Suprapubic skin (tissue), 4 donors: Measurements from ENCODE around the gene ARSG. TPM values are rescaled to one million over a fixed set of nuclear protein-coding genes. Genes with fewer than 3 reads are reported as not detected.

Source experiments
- DNase-seq, 2 donors: peaks; one replicate each; pipeline ENCODE4 v3.0.0-alpha.2; 2019; ENCODE audit warnings: low spot score in 2 of 2
- H3K27ac ChIP-seq: fragments of 200-600 bp; sonication (generic); one replicate; pipeline ENCODE4 v1.5.1; 2019
- H3K27me3 ChIP-seq: fragments of 200-600 bp; sonication (generic); one replicate; pipeline ENCODE4 v1.5.1; 2019
- H3K36me3 ChIP-seq: fragments of 200-600 bp; sonication (generic); one replicate; pipeline ENCODE4 v1.5.1; 2019
- H3K4me1 ChIP-seq: fragments of 200-600 bp; sonication (generic); one replicate; pipeline ENCODE4 v1.5.1; 2019
- H3K4me3 ChIP-seq: fragments of 200-600 bp; sonication (generic); one replicate; pipeline ENCODE4 v1.5.1; 2019; ENCODE audit warnings: mild to moderate bottlenecking
- H3K9me3 ChIP-seq: fragments of 200-600 bp; sonication (generic); one replicate; pipeline ENCODE4 v1.5.1; 2019
- EP300 ChIP-seq: sonication (generic); formaldehyde crosslinking; IDR thresholded peaks from one replicate; pipeline ENCODE4 v1.6.1; 2017; ENCODE audit warnings: antibody characterized with exemption
- POLR2A ChIP-seq, 2 donors: fragments of 450-650 bp; IDR thresholded peaks; one replicate each; pipeline ENCODE4 v1.6.1; 2017; ENCODE audit warnings: antibody characterized with exemption in 2 of 2, mild to moderate bottlenecking in 2 of 2, moderate library complexity in 2 of 2
- POLR2AphosphoS5 ChIP-seq, 3 donors: sonication (generic); formaldehyde crosslinking; IDR thresholded peaks; one replicate each; pipeline ENCODE4 v1.6.1; 2017; ENCODE audit warnings: antibody characterized with exemption in 3 of 3
- WGBS: methylation state at CpG from one replicate; pipeline ENCODE4 v1.1.5; 2018; 5-methylcytosine and 5-hydroxymethylcytosine counted together
- total RNA-seq, 4 donors: library from RNA; depleted of rRNA; stranded (reverse); fragments of >200 nt; gene quantifications; one replicate each; pipeline ENCODE4 v1.1.0, GENCODE V29; 2016
- TF ChIP-seq, protein P1 (sequence below), 2 donors: fragments of 200-600 bp in 1 of 2; fragments of 450-650 bp in 1 of 2; sonication (generic) in 1 of 2; IDR thresholded peaks; one replicate each; pipeline ENCODE4 v1.5.1; 2016 to 2019; ENCODE audit warnings: antibody characterized with exemption in 2 of 2, mild to moderate bottlenecking in 1 of 2, moderate library complexity in 1 of 2

Gene ARSG
- total RNA-seq, 4 donors from 2014 or later, result 7.7 to 12.7 (median 10.7) TPM

DNA sequence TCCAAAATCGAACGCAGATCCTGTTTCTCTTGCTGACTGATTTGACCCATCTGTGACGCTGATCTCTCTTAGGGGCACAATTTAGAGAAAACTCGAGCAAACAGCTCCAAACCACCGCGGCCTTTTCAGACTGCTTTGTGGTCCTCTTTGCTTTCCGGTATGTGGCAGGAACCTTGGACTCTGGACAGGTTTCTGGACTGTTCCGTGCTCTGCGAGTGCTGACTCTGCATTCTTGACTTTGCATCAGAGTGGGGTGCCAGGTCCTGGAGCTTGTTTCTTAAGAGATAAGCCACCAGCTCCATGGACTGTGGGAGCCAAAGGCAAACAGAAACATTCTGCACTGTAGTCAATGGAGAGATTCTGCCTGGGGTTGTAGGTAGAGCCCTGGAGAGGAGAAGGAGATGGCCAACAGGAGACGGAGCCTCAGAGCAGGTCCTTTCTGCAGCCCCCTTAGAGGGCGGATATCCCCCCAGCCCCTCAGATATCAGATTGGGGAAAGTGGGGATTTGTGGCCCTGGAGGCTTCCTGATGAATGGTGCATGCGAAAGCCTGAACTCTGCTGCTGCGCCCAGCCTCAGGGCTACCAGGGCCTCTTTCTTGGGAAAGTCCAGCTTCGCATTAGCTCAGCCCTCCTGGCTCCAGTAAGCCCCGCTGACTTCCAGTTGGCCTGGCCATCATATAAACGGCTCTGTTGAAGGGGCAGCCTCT lies 100.4 kb downstream of the ARSG start:
- Histone ChIP-seq H3K27me3 (no peaks in the 10 kb centered on the region), H3K4me3 (no peak overlapping the region), H3K9me3 (no peaks in the 10 kb centered on the region), H3K4me1 (peaks cover 7% of the 10 kb centered on the region), H3K36me3 (no peaks in the 10 kb centered on the region), H3K27ac (no peak overlapping the region)
- DNase-seq, result no peak
- TF ChIP-seq POLR2AphosphoS5 (IDR thresholded peaks at IDR 0.05) (no peak), POLR2A (IDR thresholded peaks at IDR 0.05) (no peak), EP300 (no peak)
- TF ChIP-seq, protein P1, sequence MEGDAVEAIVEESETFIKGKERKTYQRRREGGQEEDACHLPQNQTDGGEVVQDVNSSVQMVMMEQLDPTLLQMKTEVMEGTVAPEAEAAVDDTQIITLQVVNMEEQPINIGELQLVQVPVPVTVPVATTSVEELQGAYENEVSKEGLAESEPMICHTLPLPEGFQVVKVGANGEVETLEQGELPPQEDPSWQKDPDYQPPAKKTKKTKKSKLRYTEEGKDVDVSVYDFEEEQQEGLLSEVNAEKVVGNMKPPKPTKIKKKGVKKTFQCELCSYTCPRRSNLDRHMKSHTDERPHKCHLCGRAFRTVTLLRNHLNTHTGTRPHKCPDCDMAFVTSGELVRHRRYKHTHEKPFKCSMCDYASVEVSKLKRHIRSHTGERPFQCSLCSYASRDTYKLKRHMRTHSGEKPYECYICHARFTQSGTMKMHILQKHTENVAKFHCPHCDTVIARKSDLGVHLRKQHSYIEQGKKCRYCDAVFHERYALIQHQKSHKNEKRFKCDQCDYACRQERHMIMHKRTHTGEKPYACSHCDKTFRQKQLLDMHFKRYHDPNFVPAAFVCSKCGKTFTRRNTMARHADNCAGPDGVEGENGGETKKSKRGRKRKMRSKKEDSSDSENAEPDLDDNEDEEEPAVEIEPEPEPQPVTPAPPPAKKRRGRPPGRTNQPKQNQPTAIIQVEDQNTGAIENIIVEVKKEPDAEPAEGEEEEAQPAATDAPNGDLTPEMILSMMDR (IDR thresholded peaks at IDR 0.05), result no peak
- WGBS, result 83% methylated on average over 16 of the region's 16 CpGs

DNA sequence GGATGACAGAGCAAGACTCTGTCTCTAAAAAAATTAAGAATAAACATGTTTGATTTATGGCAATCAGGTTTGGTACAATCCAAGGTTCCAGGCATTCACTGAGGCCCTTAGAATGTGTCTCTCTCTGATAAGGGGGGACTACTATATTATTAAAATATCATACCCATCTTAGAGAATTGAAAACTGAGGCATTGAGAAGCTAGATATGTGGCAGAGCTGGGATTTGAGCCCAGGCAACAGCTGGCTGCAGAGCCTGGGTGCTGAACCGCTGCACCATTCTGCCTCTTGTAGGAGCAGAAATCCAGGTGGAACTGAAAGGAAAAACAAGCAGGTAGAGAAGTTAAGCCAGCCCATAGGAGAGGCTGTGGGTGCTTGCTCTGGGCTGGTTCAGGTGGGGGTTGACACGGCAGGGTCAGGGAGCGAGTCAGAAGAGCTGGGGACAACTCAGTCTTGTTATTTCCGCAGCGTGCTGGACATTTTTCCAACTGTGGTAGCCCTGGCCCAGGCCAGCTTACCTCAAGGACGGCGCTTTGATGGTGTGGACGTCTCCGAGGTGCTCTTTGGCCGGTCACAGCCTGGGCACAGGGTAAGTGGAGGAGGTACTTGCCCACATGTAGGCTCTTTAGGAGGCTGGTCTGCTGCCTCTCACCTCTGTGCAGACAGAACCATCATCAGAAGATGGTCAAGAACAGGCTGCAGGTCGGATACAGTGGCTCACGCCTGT lies 103.5 kb downstream of the ARSG start:
- Histone ChIP-seq H3K4me1 (peaks cover 7% of the 10 kb centered on the region), H3K4me3 (no peak overlapping the region), H3K27me3 (no peaks in the 10 kb centered on the region), H3K27ac (no peak overlapping the region), H3K36me3 (no peaks in the 10 kb centered on the region), H3K9me3 (no peaks in the 10 kb centered on the region)
- WGBS, result 96% methylated on average over 9 of the region's 12 CpGs
- TF ChIP-seq POLR2A (IDR thresholded peaks at IDR 0.05) (no peak), EP300 (no peak), POLR2AphosphoS5 (IDR thresholded peaks at IDR 0.05) (no peak)
- DNase-seq, result no peak

DNA sequence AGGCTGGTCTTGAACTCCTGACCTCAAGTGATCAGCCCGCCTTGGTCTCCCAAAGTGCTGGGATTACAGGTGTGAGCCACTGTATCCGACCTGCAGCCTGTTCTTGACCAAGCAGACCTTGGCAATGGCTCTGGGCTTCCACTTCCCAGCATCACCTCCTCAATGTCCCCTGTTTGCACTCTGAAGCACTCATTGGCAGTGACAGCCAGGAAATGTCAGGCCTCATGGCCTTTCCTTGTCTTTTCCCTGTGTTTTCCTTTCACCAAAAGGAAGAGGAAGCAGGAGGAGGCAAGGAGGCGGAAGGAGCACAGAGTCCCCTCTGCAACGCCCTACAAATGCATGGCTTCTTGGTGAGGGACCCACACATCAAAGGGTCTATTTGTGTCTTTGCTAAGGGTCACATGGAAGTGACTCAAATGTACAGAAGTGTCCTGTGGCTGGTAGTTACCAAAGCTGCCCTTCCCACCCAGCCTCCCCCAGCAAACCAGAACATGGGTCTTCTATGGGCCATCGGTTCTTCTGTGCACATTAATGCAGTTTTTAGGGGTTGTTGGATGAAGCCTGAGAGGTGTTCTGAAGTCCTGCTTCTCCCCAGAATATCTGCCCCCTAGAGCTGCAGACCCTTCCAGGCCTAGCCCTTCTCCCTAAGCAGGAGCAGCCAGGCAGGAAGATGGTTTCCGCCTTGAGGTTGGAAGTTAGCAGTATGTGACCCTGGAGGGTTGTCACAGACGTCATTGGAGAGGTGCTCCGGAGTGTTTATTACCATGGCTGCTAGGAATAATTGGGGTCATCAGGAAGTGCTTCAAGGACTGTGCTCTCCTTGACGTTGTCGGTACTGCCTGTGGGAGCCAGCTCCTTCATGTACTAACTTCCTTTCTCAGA lies 105.2 kb downstream of the ARSG start:
- no peak for DNase-seq
- peaks cover 14% of the 10 kb centered on the region for H3K4me1 ChIP-seq
- TF ChIP-seq, protein P1 (IDR thresholded peaks at IDR 0.05), result no peak
- TF ChIP-seq EP300, result no peak
- TF ChIP-seq POLR2AphosphoS5 (IDR thresholded peaks at IDR 0.05), result no peak
- no peak for TF ChIP-seq POLR2A (IDR thresholded peaks at IDR 0.05)
- no peaks in the 10 kb centered on the region for H3K9me3 ChIP-seq
- H3K36me3 ChIP-seq, result no peaks in the 10 kb centered on the region
- 75% methylated on average over 9 of the region's 10 CpGs for WGBS
- H3K4me3 ChIP-seq, result no peak overlapping the region
- H3K27me3 ChIP-seq, result no peaks in the 10 kb centered on the region
- H3K27ac ChIP-seq, result no peak overlapping the region

DNA sequence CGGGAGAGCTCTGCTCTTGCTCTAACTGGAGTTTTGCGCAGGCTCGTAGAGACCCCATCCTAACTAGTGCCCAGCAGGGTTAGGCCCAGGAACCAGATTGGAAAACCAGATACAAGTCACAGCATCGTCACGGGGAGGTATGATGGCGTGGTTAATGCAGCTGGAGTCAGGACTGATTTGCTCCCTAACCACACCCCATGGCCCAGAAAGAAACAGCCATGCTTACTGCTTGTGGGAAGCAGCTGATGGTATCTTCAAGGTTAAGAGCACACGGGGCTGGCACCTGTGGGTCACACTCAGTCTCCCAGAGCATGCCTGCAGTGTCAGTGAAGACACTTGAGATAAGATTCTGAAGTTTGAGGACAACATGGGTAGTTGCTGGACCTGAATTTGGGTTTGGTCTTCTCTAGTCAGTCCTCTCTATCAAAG lies 105.8 kb downstream of the ARSG start:
- Histone ChIP-seq H3K36me3 (no peaks in the 10 kb centered on the region), H3K27me3 (no peaks in the 10 kb centered on the region), H3K27ac (no peak overlapping the region), H3K4me3 (no peak overlapping the region), H3K4me1 (peaks cover 14% of the 10 kb centered on the region), H3K9me3 (no peaks in the 10 kb centered on the region)
- TF ChIP-seq EP300, result no peak
- TF ChIP-seq, protein P1 (IDR thresholded peaks at IDR 0.05), result no peak
- no peak for TF ChIP-seq POLR2A (IDR thresholded peaks at IDR 0.05)
- TF ChIP-seq POLR2AphosphoS5 (IDR thresholded peaks at IDR 0.05), result no peak
- 68% methylated on average over 6 of the region's 7 CpGs for WGBS
- DNase-seq, result no peak

GRCh38 chr17:68398691-68399637 lies 107.7 kb downstream of the ARSG start:
- H3K27me3 ChIP-seq, result no peaks in the 10 kb centered on the region
- TF ChIP-seq, protein P1 (IDR thresholded peaks at IDR 0.05), result peak; percentile 30 to 43
- TF ChIP-seq EP300, result no peak
- no peak overlapping the region for H3K4me3 ChIP-seq
- peak overlapping the region; percentile 44 for H3K27ac ChIP-seq
- no peaks in the 10 kb centered on the region for H3K9me3 ChIP-seq
- 15% methylated on average over 10 of the region's 11 CpGs for WGBS
- DNase-seq, result no peak
- peaks cover 17% of the 10 kb centered on the region for H3K4me1 ChIP-seq
- H3K36me3 ChIP-seq, result no peaks in the 10 kb centered on the region
